Right lobe of liver (tissue), 4 donors: Measurements from ENCODE around the gene FOSL2.

Experiments used
- POLR2A ChIP-seq: fragments of 450-650 bp; IDR thresholded peaks from one replicate; pipeline ENCODE4 v1.6.1; 2017; ENCODE audit warnings: antibody characterized with exemption, mild to moderate bottlenecking
- TF ChIP-seq, protein P1 (sequence below), 4 donors: fragments of 200-600 bp in 3 of 4; fragments of 450-650 bp in 1 of 4; IDR thresholded peaks; one replicate each; pipeline versions ENCODE4 v1.5.1 to v1.8.0; 2016 to 2022; ENCODE audit warnings: antibody characterized with exemption in 4 of 4, mild to moderate bottlenecking in 2 of 4
- donor health status: DM: no; HTN: no; CAD: no.
- donor health status: DM: no; HTN: no; CAD: no.
- donor health status: DM: no; HTN: yes; CAD: no.

DNA sequence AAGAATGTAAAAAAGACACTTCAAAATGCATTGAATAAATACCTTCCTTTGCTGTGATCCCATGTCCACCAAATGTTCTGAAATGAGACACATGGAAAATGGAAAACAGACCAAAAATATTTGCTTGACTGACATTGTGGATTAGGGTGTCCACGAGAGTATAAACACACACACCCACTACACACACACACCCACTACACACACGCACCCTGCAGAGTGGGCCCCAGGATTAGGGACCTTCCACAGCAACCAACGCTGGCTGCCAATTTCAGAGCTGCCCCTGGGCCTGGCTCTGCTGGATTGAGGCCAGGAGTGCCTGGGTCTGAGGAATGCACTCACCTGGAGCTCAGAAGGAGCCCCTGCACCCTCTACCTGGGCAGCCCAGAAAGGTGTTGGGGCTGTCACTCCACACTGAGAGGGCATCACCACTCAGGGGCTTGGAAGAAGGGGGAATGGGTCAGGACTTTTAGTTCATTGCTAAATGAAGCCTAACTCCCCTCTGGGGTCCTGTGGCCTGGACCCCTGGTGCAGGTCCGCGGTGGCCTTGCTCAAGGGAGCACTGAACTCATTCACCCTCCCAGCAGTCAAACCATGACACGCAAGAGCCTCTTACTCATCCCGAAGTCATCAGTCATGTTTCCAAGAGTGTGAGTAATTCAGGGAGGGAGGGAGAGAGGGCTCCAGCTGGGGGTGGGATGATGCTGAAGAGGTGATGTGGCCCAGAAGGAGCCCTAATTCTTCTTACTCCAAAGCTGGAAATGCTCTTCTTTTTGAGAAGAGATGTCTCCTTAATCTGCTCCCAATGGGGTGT lies 53.0 kb downstream of the FOSL2 start:
- TF ChIP-seq POLR2A: no peak
- TF ChIP-seq, protein P1, sequence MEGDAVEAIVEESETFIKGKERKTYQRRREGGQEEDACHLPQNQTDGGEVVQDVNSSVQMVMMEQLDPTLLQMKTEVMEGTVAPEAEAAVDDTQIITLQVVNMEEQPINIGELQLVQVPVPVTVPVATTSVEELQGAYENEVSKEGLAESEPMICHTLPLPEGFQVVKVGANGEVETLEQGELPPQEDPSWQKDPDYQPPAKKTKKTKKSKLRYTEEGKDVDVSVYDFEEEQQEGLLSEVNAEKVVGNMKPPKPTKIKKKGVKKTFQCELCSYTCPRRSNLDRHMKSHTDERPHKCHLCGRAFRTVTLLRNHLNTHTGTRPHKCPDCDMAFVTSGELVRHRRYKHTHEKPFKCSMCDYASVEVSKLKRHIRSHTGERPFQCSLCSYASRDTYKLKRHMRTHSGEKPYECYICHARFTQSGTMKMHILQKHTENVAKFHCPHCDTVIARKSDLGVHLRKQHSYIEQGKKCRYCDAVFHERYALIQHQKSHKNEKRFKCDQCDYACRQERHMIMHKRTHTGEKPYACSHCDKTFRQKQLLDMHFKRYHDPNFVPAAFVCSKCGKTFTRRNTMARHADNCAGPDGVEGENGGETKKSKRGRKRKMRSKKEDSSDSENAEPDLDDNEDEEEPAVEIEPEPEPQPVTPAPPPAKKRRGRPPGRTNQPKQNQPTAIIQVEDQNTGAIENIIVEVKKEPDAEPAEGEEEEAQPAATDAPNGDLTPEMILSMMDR (IDR thresholded peaks at IDR 0.05): no peak
